Mucosa of descending colon (tissue), 3 donors: ENCODE results near the gene SLC35E1. TPM values are rescaled to one million over a fixed set of nuclear protein-coding genes. Genes with fewer than 3 reads are reported as not detected.
A peak's percentile ranks its signal among the peaks of the same experiment; 100 is the strongest.

Source experiments
- ATAC-seq: fragments of 200-7000 bp; cut with Tn5 transposase; one replicate; pipeline ENCODE4 v1.9.1; 2020; ENCODE audit warnings: mild to moderate bottlenecking, moderate library complexity
- DNase-seq, 3 donors: peaks; one replicate each; pipeline ENCODE4 v3.0.0-alpha.2; 2020
- H3K36me3 ChIP-seq: fragments of 200-600 bp; one replicate; pipeline ENCODE4 v1.8.0; 2021; ENCODE audit warnings: low read depth, mild to moderate bottlenecking
- H3K4me1 ChIP-seq: fragments of 200-600 bp; one replicate; pipeline ENCODE4 v1.8.0; 2021; ENCODE audit warnings: low read depth, mild to moderate bottlenecking
- H3K4me3 ChIP-seq: fragments of 200-600 bp; one replicate; pipeline ENCODE4 v1.8.0; 2021; ENCODE audit warnings: mild to moderate bottlenecking
- H3K9me3 ChIP-seq: fragments of 200-600 bp; one replicate; pipeline ENCODE4 v1.8.0; 2021; ENCODE audit warnings: mild to moderate bottlenecking
- CTCF ChIP-seq: fragments of 200-600 bp; IDR thresholded peaks from one replicate; pipeline ENCODE4 v1.8.0; 2022; ENCODE audit warnings: antibody characterized with exemption, mild to moderate bottlenecking
- intact Hi-C, 2 donors: fragments of 100-400 bp; cut with DNase I in 1 of 2; cut with micrococcal nuclease in 1 of 2; formaldehyde crosslinking; loops; one replicate each; pipeline versions ENCODE4 v1.11.0 to v1.11.1; 2022; cut with DNase I, micrococcal nuclease
- total RNA-seq, 3 donors: library from RNA; stranded (reverse); fragmentation: NEBNext Ultra II Directional in 2 of 3; extraction: Animal tissue kit (Norgen Biotek cat#: 25700) in 2 of 3; gene quantifications; one replicate each; pipeline versions ENCODE4 v1.2.1 to v1.2.4, GENCODE V29; 2021 to 2023
- donor health status: DM: no; HTN: no; CAD: no; lungs with moderate emphysema.
- donor health status: DM: no; HTN: no; CAD: no.
- donor health status: DM: no; HTN: yes; CAD: no.

SLC35E1 gene
- total RNA-seq, 3 donors from 2014 or later, result 34.6 to 45.8 (median 44.0) TPM

- H3K9me3 ChIP-seq, result no peaks in the 10 kb centered on the region
- intact Hi-C loops, result no loop called here
- peaks cover 65% of the 10 kb centered on the region for H3K4me1 ChIP-seq
- no peaks in the 10 kb centered on the region for H3K36me3 ChIP-seq
- peak; percentile 77 for ATAC-seq
- peak; percentile 83 to 93 (median 89) for DNase-seq
- no peak for TF ChIP-seq CTCF
- no peak overlapping the region for H3K4me3 ChIP-seq
Measured at GRCh38 chr19:16584248-16585093, 12.3 kb upstream of the SLC35E1 start.

GRCh38 chr19:16582486-16583261 is 10.5 kb upstream of the SLC35E1 start:
- TF ChIP-seq CTCF, result no peak
- Histone ChIP-seq H3K4me3 (no peak overlapping the region), H3K36me3 (no peaks in the 10 kb centered on the region), H3K4me1 (peaks cover 52% of the 10 kb centered on the region), H3K9me3 (no peaks in the 10 kb centered on the region)
- intact Hi-C loops, result no loop called here
- ATAC-seq (no peak), DNase-seq (no peak)

GRCh38 chr19:16581971-16582343 is 9.7 kb upstream of the SLC35E1 start:
- intact Hi-C loops, result no loop called here
- Histone ChIP-seq H3K4me1 (peaks cover 45% of the 10 kb centered on the region), H3K36me3 (no peaks in the 10 kb centered on the region), H3K4me3 (no peak overlapping the region), H3K9me3 (no peaks in the 10 kb centered on the region)
- DNase-seq (no peak), ATAC-seq (no peak)
- no peak for TF ChIP-seq CTCF

GRCh38 chr19:16581145-16581970 is 9.1 kb upstream of the SLC35E1 start:
- no peak for TF ChIP-seq CTCF
- no peak for ATAC-seq
- intact Hi-C loops, result no loop called here
- Histone ChIP-seq H3K4me1 (peaks cover 41% of the 10 kb centered on the region), H3K9me3 (no peaks in the 10 kb centered on the region), H3K36me3 (no peaks in the 10 kb centered on the region), H3K4me3 (no peak overlapping the region)
- DNase-seq, result no peak

GRCh38 chr19:16579381-16579780 is 7.2 kb upstream of the SLC35E1 start:
- Histone ChIP-seq H3K4me3 (no peak overlapping the region), H3K9me3 (no peaks in the 10 kb centered on the region), H3K4me1 (peaks cover 30% of the 10 kb centered on the region), H3K36me3 (peaks cover 4% of the 10 kb centered on the region)
- intact Hi-C loops, result no loop called here
- ATAC-seq, result no peak
- no peak for DNase-seq
- TF ChIP-seq CTCF, result no peak
